ENCODE measurements around the gene VIT.
A peak's percentile ranks its signal among the peaks of the same experiment; 100 is the strongest.

Gene VIT

DNA sequence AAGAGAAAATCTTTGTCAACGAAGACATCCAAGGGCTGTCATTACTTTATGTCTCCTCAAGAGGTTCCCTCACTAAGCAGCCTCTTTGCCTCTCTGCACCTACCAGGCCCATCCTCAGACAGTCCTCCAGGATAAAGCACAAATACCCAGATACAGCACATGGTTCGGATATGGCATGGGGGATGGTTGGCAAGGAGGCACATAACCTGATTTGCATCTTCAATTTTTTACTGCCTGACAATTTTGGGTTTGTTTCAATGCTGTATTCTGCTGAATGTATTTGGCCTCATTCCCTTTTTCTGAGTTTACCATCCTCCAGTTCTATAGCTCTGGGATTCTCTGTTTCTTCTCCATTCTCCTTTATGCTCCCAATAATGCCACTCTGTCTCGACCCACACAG is 78.8 kb downstream of the VIT start:
- no peak for DNase-seq (ENCODE audit: low read depth)
- TF ChIP-seq, protein P1, sequence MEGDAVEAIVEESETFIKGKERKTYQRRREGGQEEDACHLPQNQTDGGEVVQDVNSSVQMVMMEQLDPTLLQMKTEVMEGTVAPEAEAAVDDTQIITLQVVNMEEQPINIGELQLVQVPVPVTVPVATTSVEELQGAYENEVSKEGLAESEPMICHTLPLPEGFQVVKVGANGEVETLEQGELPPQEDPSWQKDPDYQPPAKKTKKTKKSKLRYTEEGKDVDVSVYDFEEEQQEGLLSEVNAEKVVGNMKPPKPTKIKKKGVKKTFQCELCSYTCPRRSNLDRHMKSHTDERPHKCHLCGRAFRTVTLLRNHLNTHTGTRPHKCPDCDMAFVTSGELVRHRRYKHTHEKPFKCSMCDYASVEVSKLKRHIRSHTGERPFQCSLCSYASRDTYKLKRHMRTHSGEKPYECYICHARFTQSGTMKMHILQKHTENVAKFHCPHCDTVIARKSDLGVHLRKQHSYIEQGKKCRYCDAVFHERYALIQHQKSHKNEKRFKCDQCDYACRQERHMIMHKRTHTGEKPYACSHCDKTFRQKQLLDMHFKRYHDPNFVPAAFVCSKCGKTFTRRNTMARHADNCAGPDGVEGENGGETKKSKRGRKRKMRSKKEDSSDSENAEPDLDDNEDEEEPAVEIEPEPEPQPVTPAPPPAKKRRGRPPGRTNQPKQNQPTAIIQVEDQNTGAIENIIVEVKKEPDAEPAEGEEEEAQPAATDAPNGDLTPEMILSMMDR (IDR thresholded peaks at IDR 0.05; ENCODE audit: insufficient read depth, low read depth, low read length, missing control alignments): no peak
- no peak overlapping the region for H3K4me3 ChIP-seq (ENCODE audit: low read length)

DNA sequence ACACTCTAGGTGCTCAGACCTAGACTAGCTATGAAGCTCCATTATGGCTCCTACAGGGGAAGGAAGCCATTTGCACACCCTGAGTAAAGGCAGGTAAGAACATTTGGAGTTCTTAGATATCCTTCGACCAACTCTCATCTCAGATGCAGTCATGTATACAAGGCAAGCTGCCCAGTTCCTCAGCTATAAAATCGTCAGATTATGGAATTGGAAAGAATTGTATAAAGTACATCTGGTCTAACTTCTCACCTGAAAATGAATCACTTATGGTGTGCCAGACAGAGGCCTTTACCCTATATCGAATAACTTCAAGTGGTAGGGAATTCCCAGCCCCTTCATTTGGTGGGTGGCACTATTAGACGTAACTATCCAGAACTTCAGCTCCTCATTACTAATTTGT is 79.3 kb downstream of the VIT start:
- no peak overlapping the region for H3K4me3 ChIP-seq (ENCODE audit: low read length)
- DNase-seq (ENCODE audit: low read depth): no peak
- TF ChIP-seq, protein P1 (IDR thresholded peaks at IDR 0.05; ENCODE audit: insufficient read depth, low read depth, low read length, missing control alignments): no peak

DNA sequence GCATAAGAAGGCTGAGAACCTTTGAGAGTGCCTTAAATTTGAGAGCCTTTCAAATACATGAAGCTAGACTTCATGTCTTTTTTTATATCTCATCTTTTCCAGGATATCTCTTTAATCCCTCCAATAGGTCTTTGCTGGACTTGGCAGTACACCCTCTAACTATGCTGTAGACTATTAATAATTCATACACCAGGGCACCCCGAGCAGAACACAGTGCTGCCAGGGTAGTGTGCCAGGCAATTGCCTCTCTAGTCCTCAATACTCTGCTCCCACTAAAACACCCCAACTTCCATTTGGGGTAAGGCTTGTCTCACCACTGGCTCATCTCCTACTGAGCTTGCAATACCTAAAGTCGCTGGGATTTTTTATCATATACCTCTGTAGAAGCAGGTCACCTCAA is 80.8 kb downstream of the VIT start:
- H3K4me3 ChIP-seq (ENCODE audit: low read length): no peak overlapping the region
- TF ChIP-seq, protein P1 (IDR thresholded peaks at IDR 0.05; ENCODE audit: insufficient read depth, low read depth, low read length, missing control alignments): no peak
- DNase-seq (ENCODE audit: low read depth): no peak

DNA sequence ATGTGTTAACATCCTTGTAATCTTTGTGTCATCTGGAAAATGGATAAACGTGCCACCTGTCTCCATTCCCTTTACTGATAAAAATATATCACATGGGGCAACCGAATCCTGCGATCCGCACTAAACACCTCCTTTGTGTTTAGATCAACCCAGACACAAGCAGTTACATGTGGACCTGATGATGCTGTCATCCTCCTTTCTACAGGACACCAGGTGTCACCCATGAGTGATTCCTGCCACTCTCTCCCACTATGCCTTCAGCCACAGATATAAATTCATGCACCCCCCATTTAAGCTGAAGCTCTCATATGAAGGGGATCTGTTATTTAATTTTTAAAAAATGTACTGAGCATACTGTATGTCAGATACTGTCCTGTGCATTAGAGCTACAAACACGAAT is 81.3 kb downstream of the VIT start:
- TF ChIP-seq, protein P1 (IDR thresholded peaks at IDR 0.05; ENCODE audit: insufficient read depth, low read depth, low read length, missing control alignments): no peak
- DNase-seq (ENCODE audit: low read depth): no peak

DNA sequence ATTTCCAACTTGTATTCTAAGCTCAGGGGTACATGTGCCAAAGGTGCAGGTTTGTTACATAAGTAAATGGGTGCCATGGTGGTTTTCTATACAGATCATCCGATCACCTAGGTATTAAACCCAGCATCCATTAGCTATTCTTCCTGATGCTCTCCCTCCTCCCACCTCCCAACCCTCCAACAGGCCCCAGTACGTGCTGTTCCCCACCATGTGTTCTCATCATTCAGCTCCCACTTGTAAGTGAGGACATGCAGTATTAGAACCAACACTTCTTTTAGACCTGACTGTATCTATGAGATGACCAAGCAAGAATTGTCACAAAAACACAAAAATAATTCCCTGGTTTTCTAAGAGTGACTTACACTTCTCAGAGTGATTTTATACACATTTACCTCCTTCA is 83.0 kb downstream of the VIT start:
- H3K4me3 ChIP-seq (ENCODE audit: low read length): no peak overlapping the region
- no peak for DNase-seq (ENCODE audit: low read depth)
- TF ChIP-seq, protein P1 (IDR thresholded peaks at IDR 0.05; ENCODE audit: insufficient read depth, low read depth, low read length, missing control alignments): no peak

More for the DNA sequence above, 81.3 kb downstream of the VIT start:
- H3K4me3 ChIP-seq (ENCODE audit: low read length): no peak overlapping the region

DNA sequence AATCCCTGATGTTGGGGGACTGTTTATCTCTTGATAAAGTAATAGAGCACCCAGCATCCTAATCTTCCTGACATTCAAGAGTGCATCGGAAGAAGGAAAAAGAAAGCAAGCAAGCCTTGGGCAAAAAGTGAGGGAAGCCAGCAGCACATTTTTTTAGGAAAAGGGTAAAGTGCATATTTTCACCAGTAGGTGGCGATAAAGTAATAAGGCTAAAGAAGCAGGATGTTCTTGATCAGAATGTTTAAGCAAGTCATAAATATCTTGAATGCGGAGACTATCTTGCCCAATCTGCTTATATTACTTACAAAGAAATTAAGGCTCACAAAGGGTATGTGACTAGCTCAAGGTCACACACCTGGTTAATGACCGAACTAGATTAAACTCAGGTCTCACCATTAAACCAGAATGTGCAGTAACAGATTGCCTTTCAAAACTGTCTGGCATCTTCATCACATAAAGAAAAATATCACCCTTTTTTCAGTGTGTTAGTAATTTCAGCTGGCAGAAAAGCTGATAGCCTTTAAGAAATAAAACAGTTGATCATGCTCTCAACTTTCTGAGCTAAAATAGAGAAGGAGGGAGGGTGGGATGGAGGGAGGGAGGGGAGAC is 83.8 kb downstream of the VIT start:
- H3K4me3 ChIP-seq (ENCODE audit: low read length): no peak overlapping the region
- peak; percentile 63 for DNase-seq (ENCODE audit: low read depth)

More for the DNA sequence above, 83.8 kb downstream of the VIT start:
- TF ChIP-seq, protein P1 (IDR thresholded peaks at IDR 0.05; ENCODE audit: insufficient read depth, low read depth, low read length, missing control alignments): peak; percentile 76

Measured in epithelial cell of esophagus (primary cell).